T-cell (primary cell): ENCODE measurements around the gene OR1J1. TPM values are rescaled to one million over a fixed set of nuclear protein-coding genes. Genes with fewer than 3 reads are reported as not detected.

ENCODE experiments used
- ATAC-seq, 4 experiments: fragments of 200-7000 bp in 3 of 4; fragments of 150-1000 bp in 1 of 4; cut with Tn5 transposase; replicated peaks in 1 of 4; 1 replicate in 3 of 4; 2 replicates in 1 of 4; pipeline ENCODE4 v1.10.0; 2021; ENCODE audit warnings: moderate library complexity in 3 of 4, mild to moderate bottlenecking in 2 of 4, moderate number of reproducible peaks in 1 of 4
- CTCF ChIA-PET, 2 donors: fragments of 300-600 bp; sonication (Branson Sonifier 250); formaldehyde crosslinking; loops; one replicate each; lab custom pipeline; 2022; ENCODE audit warnings: antibody characterized with exemption in 2 of 2; lab: Charles Lee
- POLR2A ChIA-PET, 2 donors: fragments of 300-600 bp; sonication (Branson Sonifier 250); formaldehyde crosslinking; loops; one replicate each; lab custom pipeline; 2022; ENCODE audit warnings: antibody characterized with exemption in 2 of 2; lab: Charles Lee
- DNase-seq, 35 experiments: peaks; one replicate each; pipeline versions ENCODE4 v3.0.0 to v3.0.0-alpha.2; 2013 to 2023
- H3K27ac ChIP-seq: one replicate; pipeline ENCODE4 v1.5.1; 2013; ENCODE audit warnings: low read length
- H3K27me3 ChIP-seq, 2 experiments: replicated peaks in 1 of 2; 1 replicate in 1 of 2; 2 replicates in 1 of 2; pipeline versions ENCODE4 v1.6.1 to v1.7.0; 2013; ENCODE audit warnings: low read length in 1 of 2, mixed read lengths in 1 of 2; ENCODE audit not compliant: control insufficient read depth in 2 of 2, insufficient read depth in 2 of 2; ENCODE audit errors: extremely low read depth in 1 of 2
- H3K36me3 ChIP-seq, 2 donors: 1 replicate in 1 of 2; 2 replicates in 1 of 2; pipeline versions ENCODE4 v1.6.1 to v1.7.0; 2013; ENCODE audit warnings: low read length in 1 of 2; ENCODE audit not compliant: control insufficient read depth in 2 of 2, insufficient read depth in 1 of 2; ENCODE audit errors: extremely low read depth in 1 of 2
- H3K4me1 ChIP-seq, 2 experiments: 1 replicate in 1 of 2; 2 replicates in 1 of 2; pipeline versions ENCODE4 v1.6.1 to v1.7.0; 2013; ENCODE audit warnings: low read length in 2 of 2, mixed read lengths in 1 of 2; ENCODE audit not compliant: insufficient read depth in 2 of 2, control insufficient read depth in 1 of 2; ENCODE audit errors: extremely low read depth in 1 of 2
- H3K4me3 ChIP-seq, 2 donors: 1 replicate in 1 of 2; 2 replicates in 1 of 2; pipeline versions ENCODE4 v1.5.1 to v1.7.0; 2013; ENCODE audit warnings: mild to moderate bottlenecking in 2 of 2, low read length in 1 of 2, moderate library complexity in 1 of 2; ENCODE audit not compliant: control insufficient read depth in 1 of 2; ENCODE audit errors: extremely low read depth in 1 of 2
- H3K9me3 ChIP-seq: 2 replicates; pipeline ENCODE4 v1.7.0; 2013
- H3K27ac Mint-ChIP-seq, 2 donors: one replicate each; pipeline ENCODE4 v1.8.0; 2020 to 2021; ENCODE audit warnings: mild to moderate bottlenecking in 2 of 2, mixed read lengths in 2 of 2
- H3K27me3 Mint-ChIP-seq, 2 donors: one replicate each; pipeline ENCODE4 v1.8.0; 2021 to 2022; ENCODE audit warnings: mixed read lengths in 2 of 2
- H3K36me3 Mint-ChIP-seq: one replicate; pipeline ENCODE4 v1.8.0; 2021; ENCODE audit warnings: mixed read lengths
- H3K4me1 Mint-ChIP-seq, 3 donors: one replicate each; pipeline ENCODE4 v1.8.0; 2020 to 2022; ENCODE audit warnings: mixed read lengths in 3 of 3, mild to moderate bottlenecking in 1 of 3
- H3K4me3 Mint-ChIP-seq, 3 donors: one replicate each; pipeline ENCODE4 v1.8.0; 2020 to 2022; ENCODE audit warnings: mild to moderate bottlenecking in 3 of 3, mixed read lengths in 3 of 3, moderate library complexity in 3 of 3
- H3K9me3 Mint-ChIP-seq, 3 donors: one replicate each; pipeline ENCODE4 v1.8.0; 2020 to 2022; ENCODE audit warnings: mixed read lengths in 3 of 3
- WGBS: methylation state at CpG from one replicate; pipeline ENCODE4 v1.1.5; 2013; ENCODE audit warnings: missing lambda C conversion rate; ENCODE audit not compliant: insufficient coverage; 5-methylcytosine and 5-hydroxymethylcytosine counted together
- total RNA-seq, 35 experiments: library from RNA in 6 of 35; stranded (reverse) in 6 of 35; fragments of 120-200 nt in 1 of 35; gene quantifications; one replicate each; pipeline versions ENCODE4 v1.2.1 to v1.2.4 and lab custom pipeline; 2013 to 2026

OR1J1 gene
- total RNA-seq, 5 donors from 2014 or later (not counting 1 experiment from before 2014, with no cell fraction given) = not detected

DNA sequence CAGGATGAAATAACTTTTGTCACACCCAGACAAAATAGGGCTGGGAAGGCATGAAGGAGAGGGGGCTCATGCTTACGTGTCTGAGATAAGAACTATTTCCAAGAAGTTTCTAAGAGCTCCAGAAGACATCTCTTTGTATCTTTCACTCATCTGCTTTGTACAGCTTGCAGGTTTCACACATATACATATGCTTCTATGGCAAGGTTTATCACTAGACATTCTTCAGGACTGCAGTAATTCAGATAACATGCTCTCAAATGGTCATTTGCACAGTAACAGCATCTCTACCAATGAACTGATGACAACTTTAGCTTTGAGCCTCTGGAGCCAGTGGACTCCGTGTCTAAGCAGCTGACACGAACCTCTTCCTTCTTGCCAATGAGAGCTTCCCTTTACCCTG lies 3.2 kb downstream of the OR1J1 start:
- Histone ChIP-seq H3K4me3 (no peak overlapping the region), H3K4me1 (no peaks in the 10 kb centered on the region), H3K27ac (no peak overlapping the region), H3K9me3 (no peaks in the 10 kb centered on the region), H3K36me3 (no peaks in the 10 kb centered on the region), H3K27me3 (peaks cover 0 to 7% of the 10 kb centered on the region in 2 experiments)
- Mint-ChIP-seq H3K9me3 (no peaks in the 10 kb centered on the region), H3K4me1 (no peaks in the 10 kb centered on the region), H3K36me3 (no peaks in the 10 kb centered on the region), H3K27me3 (peaks cover 15 to 26% of the 10 kb centered on the region in 2 donors), H3K27ac (no peak overlapping the region), H3K4me3 (no peak overlapping the region)
- no peak for DNase-seq
- CTCF ChIA-PET = no interaction called here
- no peak for ATAC-seq
- WGBS = 78% methylated on average over 2 of the region's 3 CpGs
- POLR2A ChIA-PET = interaction anchor here in 1 of 2 donors (0.6 kb wide), 1 partner anchor 1758 kb away, joined by 3 read pairs; no protein-coding TSS in a partner anchor

DNA sequence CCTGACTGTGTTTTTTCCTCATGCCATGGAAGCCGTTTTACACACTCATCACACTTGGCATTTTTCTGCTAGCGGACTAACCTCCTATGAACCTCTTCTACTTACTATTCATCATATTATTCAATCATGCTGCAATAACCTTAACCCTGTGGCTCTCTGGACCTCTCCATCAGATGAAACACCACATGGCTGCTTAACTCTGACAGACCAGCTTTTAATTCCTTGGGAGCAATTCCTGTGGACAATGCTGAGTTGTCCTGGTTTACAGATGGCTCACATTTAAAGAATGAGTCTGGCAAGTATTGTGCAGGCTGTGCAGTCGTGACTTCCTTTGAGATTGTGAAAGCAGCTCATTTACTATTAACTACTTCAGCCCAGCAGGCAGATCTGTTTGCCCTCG lies 9.0 kb downstream of the OR1J1 start:
- H3K36me3 Mint-ChIP-seq = no peaks in the 10 kb centered on the region
- ATAC-seq = no peak

DNA sequence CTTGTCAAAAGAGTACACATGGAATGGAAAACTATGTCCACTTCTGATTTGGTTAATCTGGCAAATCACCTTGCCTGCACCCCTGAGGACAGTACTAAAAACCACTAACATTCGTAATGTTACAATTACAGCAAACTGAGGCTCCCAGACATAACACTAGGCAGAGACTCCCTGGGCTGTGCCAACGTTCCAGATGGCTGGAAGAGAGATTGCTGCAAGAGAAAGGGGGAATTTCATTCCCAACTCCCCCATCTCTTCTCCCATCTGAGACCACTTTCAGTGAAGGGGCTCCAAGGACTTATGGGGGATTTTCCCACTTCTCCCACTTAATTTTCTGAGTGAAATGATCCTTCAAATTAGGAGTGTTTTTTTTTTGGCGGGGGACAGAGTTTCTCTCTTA lies 11.3 kb downstream of the OR1J1 start:
- ATAC-seq (no peak), DNase-seq (no peak)
- H3K9me3 Mint-ChIP-seq = no peaks in the 10 kb centered on the region
- H3K27me3 ChIP-seq = peaks cover 0 to 13% of the 10 kb centered on the region in 2 experiments
- peaks cover 7 to 14% (median 14%) of the 10 kb centered on the region in 3 donors for H3K4me1 Mint-ChIP-seq
- ChIA-PET CTCF (no interaction called here), POLR2A (interaction anchor here in 1 of 2 donors (0.7 kb wide), 1 partner anchor 342 kb away, joined by 4 read pairs; no protein-coding TSS in a partner anchor)
- no peaks in the 10 kb centered on the region for H3K36me3 ChIP-seq
- H3K4me3 Mint-ChIP-seq = no peak overlapping the region
- no CpG with 5 or more reads among the region's 3 CpGs for WGBS
- H3K4me1 ChIP-seq = peaks cover 0 to 13% of the 10 kb centered on the region in 2 experiments
- no peaks in the 10 kb centered on the region for H3K36me3 Mint-ChIP-seq
- H3K27ac ChIP-seq = no peak overlapping the region
- H3K9me3 ChIP-seq = no peaks in the 10 kb centered on the region
- H3K27ac Mint-ChIP-seq = no peak overlapping the region
- H3K27me3 Mint-ChIP-seq = peaks cover 6 to 22% of the 10 kb centered on the region in 2 donors
- H3K4me3 ChIP-seq = no peak overlapping the region

More for the DNA sequence above, 9.0 kb downstream of the OR1J1 start:
- peaks cover 0 to 13% of the 10 kb centered on the region in 2 experiments for H3K4me1 ChIP-seq
- no peaks in the 10 kb centered on the region for H3K9me3 ChIP-seq
- no peak overlapping the region for H3K27ac ChIP-seq
- DNase-seq = no peak
- H3K36me3 ChIP-seq = no peaks in the 10 kb centered on the region
- H3K9me3 Mint-ChIP-seq = no peaks in the 10 kb centered on the region
- CTCF ChIA-PET = no interaction called here
- no peak overlapping the region for H3K27ac Mint-ChIP-seq
- no peak overlapping the region for H3K4me3 ChIP-seq
- peaks cover 3 to 7% of the 10 kb centered on the region in 2 donors for H3K27me3 Mint-ChIP-seq
- peaks cover 7 to 12% (median 11%) of the 10 kb centered on the region in 3 donors for H3K4me1 Mint-ChIP-seq
- peaks cover 0 to 10% of the 10 kb centered on the region in 2 experiments for H3K27me3 ChIP-seq
- no peak overlapping the region for H3K4me3 Mint-ChIP-seq
- POLR2A ChIA-PET = no interaction called here
- WGBS = 70% methylated on average over 3 of the region's 4 CpGs

DNA sequence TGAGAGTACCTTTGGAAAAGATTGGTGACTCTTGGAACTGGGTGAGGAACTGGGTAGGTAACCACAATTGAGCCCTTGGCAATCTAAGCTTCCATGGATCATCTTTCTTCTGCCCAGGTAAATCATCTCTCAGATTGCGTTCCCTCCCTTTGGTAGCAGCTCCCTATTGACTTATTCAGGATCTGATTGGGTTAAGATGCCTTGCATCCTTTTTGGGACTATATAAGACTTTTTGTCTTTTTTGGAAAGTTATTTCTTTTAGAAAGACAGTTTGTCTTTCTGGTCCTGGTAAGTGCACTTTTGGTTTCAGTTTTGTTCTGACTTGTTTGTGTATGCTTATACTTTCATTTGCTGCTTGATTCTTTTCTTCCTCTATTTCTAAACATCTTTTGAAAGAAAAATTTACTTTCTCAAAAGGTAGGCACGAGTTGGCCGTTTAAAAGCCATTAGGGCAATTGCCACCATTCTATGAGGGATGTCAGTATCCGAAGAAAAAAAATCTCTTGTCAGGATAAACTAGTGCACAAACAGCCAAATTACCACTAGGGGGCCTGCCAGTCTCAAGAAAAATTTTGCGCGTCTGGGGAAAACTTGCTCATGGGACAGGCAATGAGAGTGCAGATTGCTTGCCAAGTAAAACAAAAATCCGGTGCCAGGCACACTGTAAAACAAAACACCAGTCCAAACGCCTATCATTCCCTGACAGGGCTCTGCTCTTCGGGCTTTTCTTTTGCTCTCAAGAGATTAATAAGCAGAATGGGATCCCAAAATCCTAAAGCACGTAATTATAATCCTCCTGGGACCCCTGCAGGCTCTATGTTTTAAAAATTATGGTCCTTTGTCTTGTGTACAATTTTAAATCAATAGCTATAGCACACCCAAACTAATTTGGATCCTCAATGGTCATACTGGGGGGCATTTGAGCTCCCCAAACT lies 12.8 kb downstream of the OR1J1 start:
- peak overlapping the region; percentile 59 for H3K27ac ChIP-seq
- DNase-seq (peak; percentile 34 to 78 (median 54)), ATAC-seq (peak; percentile 74 to 86 (median 80))
- peak overlapping the region; percentile 28 to 53 for H3K4me3 ChIP-seq
- no peaks in the 10 kb centered on the region for H3K36me3 ChIP-seq
- WGBS = 30% methylated on average over 4 of the region's 10 CpGs
- peaks cover 7 to 14% (median 14%) of the 10 kb centered on the region in 3 donors for H3K4me1 Mint-ChIP-seq
- H3K36me3 Mint-ChIP-seq = no peaks in the 10 kb centered on the region
- H3K9me3 Mint-ChIP-seq = peaks cover 0 to 3% (median 0%) of the 10 kb centered on the region in 3 donors
- peak overlapping the region; percentile 92 to 93 for H3K27ac Mint-ChIP-seq
- ChIA-PET POLR2A (interaction anchor here in 1 of 2 donors (0.7 kb wide), 1 partner anchor 371 kb away, joined by 3 read pairs; no protein-coding TSS in a partner anchor), CTCF (interaction anchor here (0.6 to 1.0 kb wide), 4 partner anchors 48 to 526 kb away, joined by 3 to 4 read pairs (median 4); no protein-coding TSS in a partner anchor)
- H3K27me3 ChIP-seq = peaks cover 2 to 10% of the 10 kb centered on the region in 2 experiments
- peaks cover 0 to 13% of the 10 kb centered on the region in 2 experiments for H3K4me1 ChIP-seq
- peak overlapping the region; percentile 81 to 87 (median 85) for H3K4me3 Mint-ChIP-seq
- H3K9me3 ChIP-seq = no peaks in the 10 kb centered on the region
- peaks cover 18 to 31% of the 10 kb centered on the region in 2 donors for H3K27me3 Mint-ChIP-seq

DNA sequence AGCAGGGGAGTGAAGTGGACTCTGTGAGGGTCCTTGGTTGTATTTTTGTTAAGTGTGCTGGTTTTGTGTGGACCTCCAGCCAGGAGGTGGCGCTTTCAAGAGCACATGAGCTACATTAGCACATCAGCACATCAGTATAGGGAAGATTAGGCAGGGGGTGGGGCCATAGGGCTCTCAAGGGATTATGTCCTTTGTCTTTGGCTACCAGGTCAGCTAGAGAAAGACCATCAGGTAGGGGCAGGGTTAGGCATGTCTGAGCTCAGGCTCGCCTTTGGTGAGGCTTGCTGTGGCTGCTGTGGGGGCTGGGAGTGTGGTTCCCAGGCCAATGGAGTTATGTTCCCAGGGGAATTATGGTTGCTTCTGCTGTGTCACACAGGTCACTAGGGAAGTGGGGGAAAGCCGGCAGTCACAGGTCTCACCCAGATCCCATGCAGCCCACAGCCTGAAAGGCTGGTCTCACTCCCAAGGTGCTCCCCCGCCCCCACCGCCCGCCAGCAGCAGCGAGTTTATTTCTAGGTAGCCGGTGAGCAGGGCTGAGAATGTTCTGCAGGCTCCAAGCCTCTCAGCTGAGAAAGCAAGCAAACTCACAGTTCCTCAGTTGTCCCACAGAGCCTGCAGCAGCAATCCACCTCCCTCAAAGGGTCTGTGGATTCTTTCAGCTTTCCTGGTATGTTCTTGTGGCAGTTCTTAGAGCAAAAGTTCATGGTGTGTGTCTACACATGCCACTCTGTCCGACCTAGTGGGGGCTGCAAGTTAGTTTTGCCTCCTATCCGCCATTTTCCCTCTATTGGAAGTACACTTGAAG lies 13.7 kb downstream of the OR1J1 start:
- H3K4me3 ChIP-seq = peak overlapping the region in 1 of 2 donors; percentile 53
- peak overlapping the region; percentile 81 to 87 (median 85) for H3K4me3 Mint-ChIP-seq
- peak overlapping the region; percentile 59 for H3K27ac ChIP-seq
- DNase-seq = peak in 9 of 35 experiments; percentile 2 to 36 (median 9)
- peaks cover 7 to 14% (median 14%) of the 10 kb centered on the region in 3 donors for H3K4me1 Mint-ChIP-seq
- peaks cover 19 to 30% of the 10 kb centered on the region in 2 donors for H3K27me3 Mint-ChIP-seq
- POLR2A ChIA-PET = interaction anchor here in 1 of 2 donors (0.7 kb wide), 1 partner anchor 372 kb away, joined by 3 read pairs; no protein-coding TSS in a partner anchor
- H3K9me3 ChIP-seq = no peaks in the 10 kb centered on the region
- H3K36me3 ChIP-seq = no peaks in the 10 kb centered on the region
- peak in 3 of 4 experiments; percentile 27 to 38 (median 35) for ATAC-seq
- H3K4me1 ChIP-seq = peaks cover 0 to 13% of the 10 kb centered on the region in 2 experiments
- WGBS = 88% methylated on average over 10 of the region's 10 CpGs
- H3K36me3 Mint-ChIP-seq = no peaks in the 10 kb centered on the region
- CTCF ChIA-PET = interaction anchor here (0.6 to 1.5 kb wide), 4 partner anchors 9 to 527 kb away, joined by 3 to 5 read pairs (median 4); no protein-coding TSS in a partner anchor
- H3K27ac Mint-ChIP-seq = peak overlapping the region; percentile 92 to 93
- H3K9me3 Mint-ChIP-seq = peaks cover 0 to 3% (median 0%) of the 10 kb centered on the region in 3 donors
- H3K27me3 ChIP-seq = peaks cover 2 to 10% of the 10 kb centered on the region in 2 experiments
